Activated B cell treated with CpG ODN at 0.5 μM for 24 hours (primary cell): ENCODE results near the gene TXN. TPM values are rescaled to one million over a fixed set of nuclear protein-coding genes. Genes with fewer than 3 reads are reported as not detected.

ENCODE experiments used
- ATAC-seq: fragments of 200-7000 bp; cut with Tn5 transposase; one replicate; pipeline ENCODE4 v1.10.0; 2021; ENCODE audit warnings: low read depth, mild to moderate bottlenecking, moderate library complexity
- CTCF ChIA-PET: fragments of 350-600 bp; sonication (Branson Sonifier 250); formaldehyde crosslinking; loops from one replicate; lab custom pipeline; 2021; ENCODE audit warnings: antibody characterized with exemption; lab: Charles Lee
- POLR2A ChIA-PET: fragments of 350-600 bp; sonication (Branson Sonifier 250); formaldehyde crosslinking; loops from one replicate; lab custom pipeline; 2021; ENCODE audit warnings: antibody characterized with exemption; lab: Charles Lee
- DNase-seq: peaks from one replicate; pipeline ENCODE4 v3.0.0; 2022
- H3K27ac Mint-ChIP-seq: one replicate; pipeline ENCODE4 v1.8.0; 2020; ENCODE audit warnings: mixed read lengths
- H3K27me3 Mint-ChIP-seq: one replicate; pipeline ENCODE4 v1.8.0; 2021; ENCODE audit warnings: mixed read lengths
- H3K36me3 Mint-ChIP-seq: one replicate; pipeline ENCODE4 v1.8.0; 2021; ENCODE audit warnings: low read depth, mixed read lengths
- H3K4me1 Mint-ChIP-seq: one replicate; pipeline ENCODE4 v1.8.0; 2021; ENCODE audit warnings: mixed read lengths
- H3K4me3 Mint-ChIP-seq: one replicate; pipeline ENCODE4 v1.8.0; 2020; ENCODE audit warnings: mild to moderate bottlenecking, mixed read lengths
- H3K9me3 Mint-ChIP-seq: one replicate; pipeline ENCODE4 v1.8.0; 2020; ENCODE audit warnings: mixed read lengths
- CTCF ChIP-seq: fragments of 200-600 bp; IDR thresholded peaks from one replicate; pipeline ENCODE4 v1.8.0; 2022; ENCODE audit warnings: antibody characterized with exemption, mild to moderate bottlenecking
- intact Hi-C: fragments of 100-400 bp; cut with micrococcal nuclease; formaldehyde crosslinking; loops from one replicate; pipeline ENCODE4 v1.15.1; 2024
- total RNA-seq: library from RNA; stranded (reverse); gene quantifications from 2 replicates; pipeline ENCODE4 v1.2.3, GENCODE V29; 2022

Gene TXN
- total RNA-seq, 1 donor from 2014 or later = 205 TPM

- intact Hi-C loops = loop anchor here (1.0 to 10.0 kb wide), 8 partner anchors 59 to 1326 kb away; partner anchors contain the start of genes ABITRAM, CTNNAL1 and ELP1
- no peak for ATAC-seq
- H3K27me3 Mint-ChIP-seq = no peaks in the 10 kb centered on the region
- H3K36me3 Mint-ChIP-seq = peaks cover 6% of the 10 kb centered on the region
- CTCF ChIA-PET = interaction anchor here (1.1 kb wide), 1 partner anchor 40 kb away, joined by 3 read pairs; no protein-coding TSS in a partner anchor
- TF ChIP-seq CTCF = no peak
- peaks cover 56% of the 10 kb centered on the region for H3K4me1 Mint-ChIP-seq
- H3K27ac Mint-ChIP-seq = peak overlapping the region; percentile 74
- no peak for DNase-seq
- peak overlapping the region; percentile 92 for H3K4me3 Mint-ChIP-seq
- H3K9me3 Mint-ChIP-seq = no peaks in the 10 kb centered on the region
- POLR2A ChIA-PET = no interaction called here
Measured at GRCh38 chr9:110257956-110258355, 1.6 kb upstream of the TXN start.

GRCh38 chr9:110257097-110257841 is 962 bp upstream of the TXN start:
- H3K27ac Mint-ChIP-seq = peak overlapping the region; percentile 88
- no peak for ATAC-seq
- peaks cover 62% of the 10 kb centered on the region for H3K4me1 Mint-ChIP-seq
- ChIA-PET POLR2A (interaction anchor here (0.6 to 1.2 kb wide), 5 partner anchors 15 to 291 kb away, joined by 3 to 8 read pairs (median 6); no protein-coding TSS in a partner anchor), CTCF (interaction anchor here (1.1 kb wide), 1 partner anchor 354 kb away, joined by 3 read pairs; no protein-coding TSS in a partner anchor)
- H3K27me3 Mint-ChIP-seq = no peaks in the 10 kb centered on the region
- TF ChIP-seq CTCF = no peak
- no peak for DNase-seq
- H3K36me3 Mint-ChIP-seq = peaks cover 6% of the 10 kb centered on the region
- H3K9me3 Mint-ChIP-seq = no peaks in the 10 kb centered on the region
- H3K4me3 Mint-ChIP-seq = peak overlapping the region; percentile 92
- intact Hi-C loops = loop anchor here (2.0 to 10.0 kb wide), 7 partner anchors 60 to 1325 kb away; partner anchors contain the start of genes ABITRAM, CTNNAL1 and ELP1

GRCh38 chr9:110255463-110256379 is 586 bp downstream of the TXN start:
- TF ChIP-seq CTCF = no peak
- peaks cover 9% of the 10 kb centered on the region for H3K36me3 Mint-ChIP-seq

GRCh38 chr9:110255034-110255462 is 1.3 kb downstream of the TXN start:
- ChIA-PET CTCF (no interaction called here), POLR2A (no interaction called here)
- Mint-ChIP-seq H3K9me3 (no peaks in the 10 kb centered on the region), H3K27ac (peak overlapping the region; percentile 92), H3K36me3 (peaks cover 13% of the 10 kb centered on the region), H3K4me1 (peaks cover 62% of the 10 kb centered on the region), H3K27me3 (no peaks in the 10 kb centered on the region), H3K4me3 (peak overlapping the region; percentile 92)
- TF ChIP-seq CTCF = no peak
- ATAC-seq (no peak), DNase-seq (peak; percentile 17)
- intact Hi-C loops = loop anchor here (5.0 to 10.0 kb wide), 6 partner anchors 108 to 1323 kb away; partner anchors contain the start of genes ABITRAM, CTNNAL1 and ELP1

More at GRCh38 chr9:110255463-110256379, 586 bp downstream of the TXN start:
- ChIA-PET POLR2A (interaction anchor here (0.7 to 1.2 kb wide), 6 partner anchors 14 to 289 kb away, joined by 3 to 8 read pairs (median 5); no protein-coding TSS in a partner anchor), CTCF (no interaction called here)
- H3K9me3 Mint-ChIP-seq = no peaks in the 10 kb centered on the region
- H3K4me3 Mint-ChIP-seq = peak overlapping the region; percentile 92
- peaks cover 63% of the 10 kb centered on the region for H3K4me1 Mint-ChIP-seq
- intact Hi-C loops = loop anchor here (1.0 to 10.0 kb wide), 9 partner anchors 61 to 1323 kb away; partner anchors contain the start of genes ABITRAM, CTNNAL1 and ELP1
- no peak for DNase-seq
- H3K27me3 Mint-ChIP-seq = no peaks in the 10 kb centered on the region
- H3K27ac Mint-ChIP-seq = peak overlapping the region; percentile 92
- peak; percentile 33 for ATAC-seq
